ENCODE measurements around the gene INSL6. TPM values are rescaled to one million over a fixed set of nuclear protein-coding genes. Genes with fewer than 3 reads are reported as not detected.

Gene INSL6
- total RNA-seq, 2 experiments from 2014 or later, result not detected

- no peak for ATAC-seq (ENCODE audit: poor library complexity)
- POLR2A ChIA-PET, result no interaction called here
- no peaks in the 10 kb centered on the region for H3K27me3 ChIP-seq (ENCODE audit: control insufficient read depth in 1 of 2, insufficient read depth in 2 of 2, low read length in 2 of 2)
Measured at GRCh38 chr9:5205071-5205470, 19.6 kb upstream of the INSL6 start.

GRCh38 chr9:5195463-5195862, 10.0 kb upstream of the INSL6 start:
- intact Hi-C loops (cut with DNase I, micrococcal nuclease), result no loop called here
- Mint-ChIP-seq H3K27me3 (peaks cover 6% of the 10 kb centered on the region), H3K4me3 (no peak overlapping the region), H3K9me3 (no peaks in the 10 kb centered on the region), H3K36me3 (ENCODE audit: low read depth) (no peaks in the 10 kb centered on the region), H3K4me1 (ENCODE audit: low read depth) (no peaks in the 10 kb centered on the region), H3K27ac (no peak overlapping the region)
- ATAC-seq (ENCODE audit: poor library complexity) (no peak), DNase-seq (no peak)
- Histone ChIP-seq H3K9me3 (ENCODE audit: control insufficient read depth in 1 of 2, insufficient read depth in 1 of 2, low read length in 2 of 2) (peaks cover 0 to 6% of the 10 kb centered on the region in 2 experiments), H3K4me1 (ENCODE audit: insufficient read depth, low read length) (no peaks in the 10 kb centered on the region), H3K27me3 (ENCODE audit: control insufficient read depth in 1 of 2, insufficient read depth in 2 of 2, low read length in 2 of 2) (no peaks in the 10 kb centered on the region), H3K27ac (ENCODE audit: low read depth in 1 of 2, low read length in 2 of 2) (no peak overlapping the region), H3K36me3 (ENCODE audit: insufficient read depth, low read length) (no peaks in the 10 kb centered on the region), H3K4me3 (ENCODE audit: low read length) (no peak overlapping the region)
- POLR2A ChIA-PET, result interaction anchor here (1.1 kb wide), 2 partner anchors 9 to 28 kb away, joined by 3 read pairs; no protein-coding TSS in a partner anchor
- TF ChIP-seq CTCF (IDR thresholded peaks at IDR 0.05), result no peak
- CTCF ChIA-PET, result no interaction called here

More at GRCh38 chr9:5205071-5205470, 19.6 kb upstream of the INSL6 start:
- H3K4me1 ChIP-seq (ENCODE audit: insufficient read depth, low read length), result no peaks in the 10 kb centered on the region
- H3K36me3 Mint-ChIP-seq (ENCODE audit: low read depth), result no peaks in the 10 kb centered on the region
- H3K4me3 Mint-ChIP-seq, result no peak overlapping the region
- H3K9me3 Mint-ChIP-seq, result no peaks in the 10 kb centered on the region
- no peak for TF ChIP-seq CTCF (IDR thresholded peaks at IDR 0.05)
- H3K4me3 ChIP-seq (ENCODE audit: low read length), result no peak overlapping the region
- H3K36me3 ChIP-seq (ENCODE audit: insufficient read depth, low read length), result no peaks in the 10 kb centered on the region
- H3K9me3 ChIP-seq (ENCODE audit: control insufficient read depth in 1 of 2, insufficient read depth in 1 of 2, low read length in 2 of 2), result no peaks in the 10 kb centered on the region
- no peak overlapping the region for H3K27ac Mint-ChIP-seq
- H3K4me1 Mint-ChIP-seq (ENCODE audit: low read depth), result no peaks in the 10 kb centered on the region
- no peak for DNase-seq
- CTCF ChIA-PET, result no interaction called here
- intact Hi-C loops (cut with DNase I, micrococcal nuclease), result no loop called here
- H3K27me3 Mint-ChIP-seq, result peaks cover 1% of the 10 kb centered on the region
- H3K27ac ChIP-seq (ENCODE audit: low read depth in 1 of 2, low read length in 2 of 2), result no peak overlapping the region

- no peak overlapping the region for H3K4me3 Mint-ChIP-seq
- TF ChIP-seq CTCF (IDR thresholded peaks at IDR 0.05), result no peak
- H3K27ac ChIP-seq (ENCODE audit: low read depth in 1 of 2, low read length in 2 of 2), result no peak overlapping the region
- no peak overlapping the region for H3K4me3 ChIP-seq (ENCODE audit: low read length)
- no peaks in the 10 kb centered on the region for H3K27me3 Mint-ChIP-seq
- ATAC-seq (ENCODE audit: poor library complexity) (no peak), DNase-seq (no peak)
- H3K36me3 ChIP-seq (ENCODE audit: insufficient read depth, low read length), result no peaks in the 10 kb centered on the region
- ChIA-PET POLR2A (no interaction called here), CTCF (no interaction called here)
- H3K9me3 ChIP-seq (ENCODE audit: control insufficient read depth in 1 of 2, insufficient read depth in 1 of 2, low read length in 2 of 2), result peaks cover 0 to 5% of the 10 kb centered on the region in 2 experiments
- no peak overlapping the region for H3K27ac Mint-ChIP-seq
- H3K9me3 Mint-ChIP-seq, result no peaks in the 10 kb centered on the region
- H3K4me1 Mint-ChIP-seq (ENCODE audit: low read depth), result no peaks in the 10 kb centered on the region
- no peaks in the 10 kb centered on the region for H3K27me3 ChIP-seq (ENCODE audit: control insufficient read depth in 1 of 2, insufficient read depth in 2 of 2, low read length in 2 of 2)
- no peaks in the 10 kb centered on the region for H3K4me1 ChIP-seq (ENCODE audit: insufficient read depth, low read length)
- intact Hi-C loops (cut with DNase I, micrococcal nuclease), result no loop called here
- H3K36me3 Mint-ChIP-seq (ENCODE audit: low read depth), result no peaks in the 10 kb centered on the region
Measured at GRCh38 chr9:5193345-5193744, 7.9 kb upstream of the INSL6 start.

Measured in CD4-positive, alpha-beta T cell (primary cell).